GM12878 (cell line): ENCODE data around the gene BMP7. TPM values are rescaled to one million over a fixed set of nuclear protein-coding genes. Genes with fewer than 3 reads are reported as not detected.

Source experiments
- ATAC-seq: fragments of 200-7000 bp; cut with Tn5 transposase; 3 replicates; pipeline ENCODE4 v1.9.1; 2020; ENCODE audit warnings: mild to moderate bottlenecking, moderate library complexity
- BruUV-seq: library from RNA; stranded (reverse); fragments of 400-500 nt; replicated peaks from 2 replicates; lab custom pipeline; 2021; lab: Mats Ljungman, UMichigan
- CTCF ChIA-PET: fragments of 300-600 bp; sonication (Branson Sonifier 250); formaldehyde crosslinking; extraction: SDS; loops from one replicate; lab custom pipeline; 2021; ENCODE audit warnings: inconsistent platforms; lab: Yijun Ruan, JAX
- POLR2A ChIA-PET: fragments of 350-600 bp; formaldehyde crosslinking; extraction: SDS; loops from one replicate; lab custom pipeline; 2021; ENCODE audit warnings: inconsistent platforms; lab: Charles Lee
- RAD21 ChIA-PET: fragments of 300-600 bp; sonication (Branson Sonifier 250); formaldehyde crosslinking; loops from one replicate; lab custom pipeline; 2023; ENCODE audit warnings: antibody characterized with exemption; ENCODE audit not compliant: unreplicated experiment; lab: Charles Lee
- SMC1A ChIA-PET: fragments of 300-600 bp; sonication (Branson Sonifier 250); formaldehyde crosslinking; loops from one replicate; lab custom pipeline; 2023; ENCODE audit not compliant: unreplicated experiment, uncharacterized antibody; lab: Charles Lee
- DNase-seq: peaks from one replicate; pipeline ENCODE4 v3.0.0-alpha.2; 2011; ENCODE audit warnings: low read depth, low spot score
- FAIRE-seq: peaks from 3 replicates; lab custom pipeline; 2011; peaks lifted over from hg19 to GRCh38; lab: Jason Lieb, UNC
- H2AFZ ChIP-seq: 2 replicates; pipeline ENCODE4 v1.6.0; 2011; ENCODE audit warnings: low read depth, low read length, control low read depth; ENCODE audit not compliant: control insufficient read depth
- H3K27ac ChIP-seq: 2 replicates; pipeline ENCODE4 v1.5.1; 2011; ENCODE audit warnings: control low read depth; ENCODE audit not compliant: control insufficient read depth, insufficient read depth
- H3K27me3 ChIP-seq, 2 experiments: replicated peaks in 1 of 2; 2 replicates each; pipeline versions ENCODE4 v1.6.0 to v1.6.1; 2011; ENCODE audit warnings: low read length in 1 of 2; ENCODE audit not compliant: control insufficient read depth in 2 of 2, insufficient read depth in 2 of 2
- H3K36me3 ChIP-seq, 2 experiments: 2 replicates each; pipeline ENCODE4 v1.5.1; 2011; ENCODE audit warnings: low read length in 1 of 2; ENCODE audit not compliant: control insufficient read depth in 2 of 2, insufficient read depth in 2 of 2
- H3K4me1 ChIP-seq: 2 replicates; pipeline ENCODE4 v1.6.1; 2011; ENCODE audit warnings: mild to moderate bottlenecking, low read length, moderate library complexity, mixed read lengths; ENCODE audit not compliant: control insufficient read depth, insufficient read depth
- H3K4me2 ChIP-seq: 2 replicates; pipeline ENCODE4 v1.6.0; 2011; ENCODE audit warnings: control low read depth; ENCODE audit not compliant: control insufficient read depth, insufficient read depth
- H3K4me3 ChIP-seq: fragments of 200-600 bp; sonication (generic); 2 replicates; pipeline ENCODE4 v1.5.1; 2016
- H3K79me2 ChIP-seq: 2 replicates; pipeline ENCODE4 v1.6.0; 2011; ENCODE audit warnings: low read length; ENCODE audit not compliant: control insufficient read depth, insufficient read depth
- H3K9ac ChIP-seq: 2 replicates; pipeline ENCODE4 v1.8.0; 2011; ENCODE audit warnings: low read length, control low read depth, mixed read lengths; ENCODE audit not compliant: control insufficient read depth, insufficient read depth
- H3K9me3 ChIP-seq: replicated peaks from 3 replicates; pipeline ENCODE4 v1.5.1; 2011; ENCODE audit warnings: mild to moderate bottlenecking, low read length; ENCODE audit not compliant: control insufficient read depth, insufficient read depth
- H4K20me1 ChIP-seq: 2 replicates; pipeline ENCODE4 v1.6.0; 2011; ENCODE audit not compliant: control insufficient read depth, insufficient read depth
- BMI1 ChIP-seq: fragments of 450-650 bp; IDR thresholded peaks from 2 replicates; pipeline ENCODE4 v1.6.1; 2016; ENCODE audit warnings: mild to moderate bottlenecking, moderate library complexity, borderline replicate concordance
- CHD4 ChIP-seq: fragments of 200-600 bp; sonication (generic); IDR thresholded peaks from 2 replicates; pipeline ENCODE4 v1.6.1; 2016; ENCODE audit warnings: mild to moderate bottlenecking
- EGR1 ChIP-seq, 2 experiments: IDR thresholded peaks; 1 replicate in 1 of 2; 2 replicates in 1 of 2; pipeline ENCODE4 v1.6.1; 2011 to 2012; ENCODE audit warnings: low read depth in 2 of 2, low read length in 2 of 2, borderline replicate concordance in 1 of 2, mild to moderate bottlenecking in 1 of 2, moderate library complexity in 1 of 2
- ETV6 ChIP-seq, 2 experiments: fragments of 450-650 bp in 1 of 2; IDR thresholded peaks in 1 of 2; conservative IDR thresholded peaks in 1 of 2; 2 replicates each; pipeline ENCODE4 v1.6.1; 2014; ENCODE audit warnings: antibody characterized with exemption in 1 of 2, borderline replicate concordance in 1 of 2, low read depth in 1 of 2, mild to moderate bottlenecking in 1 of 2, moderate library complexity in 1 of 2
- EZH2 ChIP-seq: IDR thresholded peaks from 2 replicates; pipeline ENCODE4 v1.6.1; 2012; ENCODE audit warnings: low read depth, mild to moderate bottlenecking, control low read depth, inconsistent platforms, low read length, borderline replicate concordance; ENCODE audit not compliant: control insufficient read depth
- HDAC2 ChIP-seq: fragments of 200-600 bp; sonication (generic); IDR thresholded peaks from 2 replicates; pipeline ENCODE4 v1.6.1; 2017
- IKZF1 ChIP-seq: fragments of 450-650 bp; conservative IDR thresholded peaks from 2 replicates; pipeline ENCODE4 v1.6.1; 2017; ENCODE audit warnings: antibody characterized with exemption, mild to moderate bottlenecking
- IRF4 ChIP-seq: IDR thresholded peaks from 2 replicates; pipeline ENCODE4 v1.6.1; 2011; ENCODE audit warnings: low read depth, low read length
- KLF5 ChIP-seq: fragments of 450-650 bp; IDR thresholded peaks from 2 replicates; pipeline ENCODE4 v1.6.1; 2014; ENCODE audit warnings: mild to moderate bottlenecking; ENCODE audit not compliant: partially characterized antibody
- MAX ChIP-seq: IDR thresholded peaks from 2 replicates; pipeline ENCODE4 v1.6.1; 2012; ENCODE audit warnings: low read depth, low read length, improper control_type of control experiment
- MXI1 ChIP-seq: fragments of 150-350 bp; IDR thresholded peaks from 2 replicates; pipeline ENCODE4 v1.6.1; 2011; ENCODE audit warnings: low read depth, mild to moderate bottlenecking, inconsistent platforms, low read length, improper control_type of control experiment
- NKRF ChIP-seq: fragments of 450-650 bp; conservative IDR thresholded peaks from 2 replicates; pipeline ENCODE4 v1.6.1; 2017; ENCODE audit warnings: mild to moderate bottlenecking, moderate library complexity
- POU2F2 ChIP-seq: IDR thresholded peaks from 3 replicates; pipeline ENCODE4 v1.6.1; 2011; ENCODE audit warnings: low read depth, mild to moderate bottlenecking, low read length, borderline replicate concordance
- SMC3 ChIP-seq: IDR thresholded peaks from 2 replicates; pipeline ENCODE4 v1.6.1; 2011; ENCODE audit warnings: low read length, improper control_type of control experiment, borderline replicate concordance
- WRNIP1 ChIP-seq: IDR thresholded peaks from 2 replicates; pipeline ENCODE4 v1.6.1; 2011; ENCODE audit warnings: low read depth, low read length, improper control_type of control experiment, borderline replicate concordance
- ZNF207 ChIP-seq: fragments of 450-650 bp; IDR thresholded peaks from 2 replicates; pipeline ENCODE4 v1.6.1; 2014; ENCODE audit warnings: antibody characterized with exemption, mild to moderate bottlenecking, borderline replicate concordance
- ZZZ3 ChIP-seq: IDR thresholded peaks from 2 replicates; pipeline ENCODE4 v1.6.1; 2011; ENCODE audit warnings: low read depth; ENCODE audit not compliant: control insufficient read depth, insufficient read length
- WGBS: methylation state at CpG from one replicate; pipeline ENCODE4 v1.1.6; 2016; ENCODE audit warnings: low lambda C conversion rate; ENCODE audit not compliant: insufficient replicate concordance, insufficient coverage; ENCODE audit errors: missing lambda C conversion rate; 5-methylcytosine and 5-hydroxymethylcytosine counted together
- in situ Hi-C: fragments of 300-500 bp; cut with MboI; formaldehyde crosslinking; loops from 9 replicates; pipeline ENCODE4 v1.14.3; 2018; ENCODE audit warnings: mixed read lengths
- intact Hi-C: fragments of 100-400 bp; cut with micrococcal nuclease; formaldehyde crosslinking; loops from one replicate; pipeline ENCODE4 v1.14.2; 2022; ENCODE audit not compliant: unreplicated experiment
- polyA plus RNA-seq, 11 experiments: library from polyadenylated mRNA; depleted of rRNA in 4 of 11; unstranded in 6 of 11; stranded (reverse) in 5 of 11; fragments of >200 nt; fragmentation: Nextera tagmentation in 4 of 11; fragmentation: Illumina TruSeq in 1 of 11; extraction: Ambion mirVana in 4 of 11; extraction: Trizol in 1 of 11; gene quantifications; 1 replicate in 1 of 11; 2 replicates in 10 of 11; pipeline versions ENCODE4 v1.2.1 to v1.2.3, GENCODE V29; 2011 to 2016; ENCODE audit warnings: inconsistent platforms in 2 of 11, missing spikeins in 2 of 11, low read depth in 1 of 11
- total RNA-seq, 4 experiments: library from RNA; depleted of rRNA in 3 of 4; stranded (reverse); fragments of >200 nt in 3 of 4; fragmentation: Illumina TruSeq in 1 of 4; extraction: Trizol in 1 of 4; gene quantifications; 2 replicates each; pipeline versions ENCODE4 v1.2.1 to v1.2.3, GENCODE V29; 2013 to 2021
- TF ChIP-seq, protein P1 (sequence below): fragments of 450-650 bp; formaldehyde crosslinking; IDR thresholded peaks from 2 replicates; pipeline ENCODE4 v1.4.0; 2020; ENCODE audit warnings: mild to moderate bottlenecking, moderate library complexity

The BMP7 gene
- total and polyA plus RNA-seq, 10 of the 15 experiments (the other 5 are each of a cell fraction or from before 2014, with no cell fraction given), result 0.18 to 0.51 (median 0.28) TPM; not detected in 7

GRCh38 chr20:57148263-57148662, 118.2 kb downstream of the BMP7 start (continued):
- TF ChIP-seq MAX (no peak), KLF5 (no peak), IKZF1 (no peak)

DNA sequence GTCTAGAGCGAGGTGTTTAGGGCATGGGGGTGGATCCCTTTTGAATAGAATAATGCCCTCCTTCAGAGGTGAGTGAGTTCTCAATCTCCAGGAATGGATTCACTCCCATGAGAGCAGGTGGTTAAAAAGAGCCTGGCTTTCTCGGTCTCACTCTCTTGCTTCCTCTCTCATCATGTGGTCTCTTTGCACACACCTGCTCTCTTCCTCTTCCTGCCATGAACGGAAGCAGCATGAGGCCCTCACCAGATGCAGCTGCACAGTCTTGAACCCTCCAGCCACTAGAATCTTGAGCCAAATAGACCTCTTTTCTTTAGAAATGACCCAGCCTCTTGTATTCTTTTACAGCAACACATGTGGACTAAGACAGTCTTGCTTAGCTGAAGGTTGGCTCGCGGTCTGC, 119.3 kb downstream of the BMP7 start:
- WGBS, result 4% methylated on average over 5 of the region's 5 CpGs
- no peak overlapping the region for H3K4me2 ChIP-seq
- H2AFZ ChIP-seq, result no peak overlapping the region
- ChIA-PET CTCF (no interaction called here), RAD21 (no interaction called here), SMC1A (no interaction called here), POLR2A (no interaction called here)
- no peak overlapping the region for H3K27ac ChIP-seq
- BruUV-seq, result no TSS peak
- intact Hi-C loops, result no loop called here
- H3K27me3 ChIP-seq, result peaks cover 0 to 2% of the 10 kb centered on the region in 2 experiments; a peak in 3 of 4 replicates
- no peak for DNase-seq
- no peak overlapping the region for H3K9ac ChIP-seq
- FAIRE-seq, result no peak
- H3K9me3 ChIP-seq, result no peaks in the 10 kb centered on the region
- no peak overlapping the region for H3K4me3 ChIP-seq
- no peaks in the 10 kb centered on the region for H3K36me3 ChIP-seq
- ATAC-seq, result no peak
- H3K79me2 ChIP-seq, result no peaks in the 10 kb centered on the region
- no peaks in the 10 kb centered on the region for H4K20me1 ChIP-seq
- no peaks in the 10 kb centered on the region for H3K4me1 ChIP-seq
- in situ Hi-C loops, result no loop called here
- TF ChIP-seq EGR1 (IDR thresholded peaks at IDR 0.05; ENCODE audit: borderline replicate concordance in 1 of 2, low read depth in 2 of 2, low read length in 2 of 2) (no peak), ETV6 (conservative IDR thresholded peaks at IDR 0.05 in 1 of 2, IDR thresholded peaks at IDR 0.05 in 1 of 2; ENCODE audit: borderline replicate concordance in 1 of 2, low read depth in 1 of 2) (no peak), HDAC2 (no peak), SMC3 (no peak), POU2F2 (no peak), IRF4 (no peak), CHD4 (no peak), BMI1 (no peak), WRNIP1 (no peak), MXI1 (no peak), ZNF207 (no peak), ZZZ3 (no peak), NKRF (no peak), EZH2 (no peak)
- TF ChIP-seq, protein P1, sequence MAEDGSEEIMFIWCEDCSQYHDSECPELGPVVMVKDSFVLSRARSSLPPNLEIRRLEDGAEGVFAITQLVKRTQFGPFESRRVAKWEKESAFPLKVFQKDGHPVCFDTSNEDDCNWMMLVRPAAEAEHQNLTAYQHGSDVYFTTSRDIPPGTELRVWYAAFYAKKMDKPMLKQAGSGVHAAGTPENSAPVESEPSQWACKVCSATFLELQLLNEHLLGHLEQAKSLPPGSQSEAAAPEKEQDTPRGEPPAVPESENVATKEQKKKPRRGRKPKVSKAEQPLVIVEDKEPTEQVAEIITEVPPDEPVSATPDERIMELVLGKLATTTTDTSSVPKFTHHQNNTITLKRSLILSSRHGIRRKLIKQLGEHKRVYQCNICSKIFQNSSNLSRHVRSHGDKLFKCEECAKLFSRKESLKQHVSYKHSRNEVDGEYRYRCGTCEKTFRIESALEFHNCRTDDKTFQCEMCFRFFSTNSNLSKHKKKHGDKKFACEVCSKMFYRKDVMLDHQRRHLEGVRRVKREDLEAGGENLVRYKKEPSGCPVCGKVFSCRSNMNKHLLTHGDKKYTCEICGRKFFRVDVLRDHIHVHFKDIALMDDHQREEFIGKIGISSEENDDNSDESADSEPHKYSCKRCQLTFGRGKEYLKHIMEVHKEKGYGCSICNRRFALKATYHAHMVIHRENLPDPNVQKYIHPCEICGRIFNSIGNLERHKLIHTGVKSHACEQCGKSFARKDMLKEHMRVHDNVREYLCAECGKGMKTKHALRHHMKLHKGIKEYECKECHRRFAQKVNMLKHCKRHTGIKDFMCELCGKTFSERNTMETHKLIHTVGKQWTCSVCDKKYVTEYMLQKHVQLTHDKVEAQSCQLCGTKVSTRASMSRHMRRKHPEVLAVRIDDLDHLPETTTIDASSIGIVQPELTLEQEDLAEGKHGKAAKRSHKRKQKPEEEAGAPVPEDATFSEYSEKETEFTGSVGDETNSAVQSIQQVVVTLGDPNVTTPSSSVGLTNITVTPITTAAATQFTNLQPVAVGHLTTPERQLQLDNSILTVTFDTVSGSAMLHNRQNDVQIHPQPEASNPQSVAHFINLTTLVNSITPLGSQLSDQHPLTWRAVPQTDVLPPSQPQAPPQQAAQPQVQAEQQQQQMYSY (CRISPR knock-in tag), result no peak
